Measurements from ENCODE around the gene HOXB3.

The HOXB3 gene

GRCh38 chr17:48631693-48632578 lies 41.9 kb upstream of the HOXB3 start:
- Histone ChIP-seq H3K36me3 (ENCODE audit: insufficient read depth, low read length) (no peaks in the 10 kb centered on the region), H3K9ac (ENCODE audit: insufficient read length) (no peak overlapping the region), H3K9me3 (ENCODE audit: low read depth, low read length) (no peaks in the 10 kb centered on the region), H3K4me3 (no peak overlapping the region), H3K27ac (no peak overlapping the region)
- DNase-seq (ENCODE audit: low read depth, low spot score), result no peak
- TF ChIP-seq FOXP2 (optimal IDR thresholded peaks at IDR 0.05; ENCODE audit: control extremely low read depth, extremely low read length, insufficient read depth) (no peak), POLR2AphosphoS5 (IDR thresholded peaks at IDR 0.05; ENCODE audit: borderline replicate concordance, low read depth, low read length) (no peak), EZH2 (IDR thresholded peaks at IDR 0.05) (no peak)

GRCh38 chr17:48630925-48631692 lies 41.1 kb upstream of the HOXB3 start:
- DNase-seq (ENCODE audit: low read depth, low spot score), result no peak
- H3K36me3 ChIP-seq (ENCODE audit: insufficient read depth, low read length), result no peaks in the 10 kb centered on the region
- TF ChIP-seq FOXP2 (optimal IDR thresholded peaks at IDR 0.05; ENCODE audit: control extremely low read depth, extremely low read length, insufficient read depth) (no peak), POLR2AphosphoS5 (IDR thresholded peaks at IDR 0.05; ENCODE audit: borderline replicate concordance, low read depth, low read length) (no peak), EZH2 (IDR thresholded peaks at IDR 0.05) (no peak)
- H3K27ac ChIP-seq, result no peak overlapping the region
- no peaks in the 10 kb centered on the region for H3K9me3 ChIP-seq (ENCODE audit: low read depth, low read length)
- H3K4me3 ChIP-seq, result no peak overlapping the region
- no peak overlapping the region for H3K9ac ChIP-seq (ENCODE audit: insufficient read length)

- H3K4me3 ChIP-seq, result no peak overlapping the region
- no peaks in the 10 kb centered on the region for H3K9me3 ChIP-seq (ENCODE audit: low read depth, low read length)
- no peak overlapping the region for H3K9ac ChIP-seq (ENCODE audit: insufficient read length)
- TF ChIP-seq EZH2 (IDR thresholded peaks at IDR 0.05), result no peak
- TF ChIP-seq POLR2AphosphoS5 (IDR thresholded peaks at IDR 0.05; ENCODE audit: borderline replicate concordance, low read depth, low read length), result no peak
- no peak for TF ChIP-seq FOXP2 (optimal IDR thresholded peaks at IDR 0.05; ENCODE audit: control extremely low read depth, extremely low read length, insufficient read depth)
- no peak for DNase-seq (ENCODE audit: low read depth, low spot score)
- no peak overlapping the region for H3K27ac ChIP-seq
- no peaks in the 10 kb centered on the region for H3K36me3 ChIP-seq (ENCODE audit: insufficient read depth, low read length)
These were observed 40.2 kb upstream of the HOXB3 start for GRCh38 chr17:48630009-48630924.

GRCh38 chr17:48629411-48629759 lies 39.3 kb upstream of the HOXB3 start:
- H3K27ac ChIP-seq, result no peak overlapping the region
- DNase-seq (ENCODE audit: low read depth, low spot score), result no peak
- H3K9me3 ChIP-seq (ENCODE audit: low read depth, low read length), result no peaks in the 10 kb centered on the region
- no peaks in the 10 kb centered on the region for H3K36me3 ChIP-seq (ENCODE audit: insufficient read depth, low read length)
- H3K4me3 ChIP-seq, result no peak overlapping the region
- TF ChIP-seq POLR2AphosphoS5 (IDR thresholded peaks at IDR 0.05; ENCODE audit: borderline replicate concordance, low read depth, low read length), result no peak
- TF ChIP-seq EZH2 (IDR thresholded peaks at IDR 0.05), result no peak
- TF ChIP-seq FOXP2 (optimal IDR thresholded peaks at IDR 0.05; ENCODE audit: control extremely low read depth, extremely low read length, insufficient read depth), result no peak
- H3K9ac ChIP-seq (ENCODE audit: insufficient read length), result no peak overlapping the region

- no peak for DNase-seq (ENCODE audit: low read depth, low spot score)
- TF ChIP-seq FOXP2 (optimal IDR thresholded peaks at IDR 0.05; ENCODE audit: control extremely low read depth, extremely low read length, insufficient read depth) (no peak), POLR2AphosphoS5 (IDR thresholded peaks at IDR 0.05; ENCODE audit: borderline replicate concordance, low read depth, low read length) (no peak), EZH2 (IDR thresholded peaks at IDR 0.05) (no peak)
- Histone ChIP-seq H3K4me3 (no peak overlapping the region), H3K9me3 (ENCODE audit: low read depth, low read length) (no peaks in the 10 kb centered on the region), H3K36me3 (ENCODE audit: insufficient read depth, low read length) (no peaks in the 10 kb centered on the region), H3K9ac (ENCODE audit: insufficient read length) (no peak overlapping the region), H3K27ac (no peak overlapping the region)
These were observed 38.8 kb upstream of the HOXB3 start for GRCh38 chr17:48628649-48629410.

- no peak overlapping the region for H3K9ac ChIP-seq (ENCODE audit: insufficient read length)
- no peak for TF ChIP-seq FOXP2 (optimal IDR thresholded peaks at IDR 0.05; ENCODE audit: control extremely low read depth, extremely low read length, insufficient read depth)
- TF ChIP-seq POLR2AphosphoS5 (IDR thresholded peaks at IDR 0.05; ENCODE audit: borderline replicate concordance, low read depth, low read length), result no peak
- no peak for TF ChIP-seq EZH2 (IDR thresholded peaks at IDR 0.05)
- no peaks in the 10 kb centered on the region for H3K36me3 ChIP-seq (ENCODE audit: insufficient read depth, low read length)
- H3K4me3 ChIP-seq, result no peak overlapping the region
- H3K9me3 ChIP-seq (ENCODE audit: low read depth, low read length), result no peaks in the 10 kb centered on the region
- no peak overlapping the region for H3K27ac ChIP-seq
- no peak for DNase-seq (ENCODE audit: low read depth, low spot score)
These were observed 37.8 kb upstream of the HOXB3 start for GRCh38 chr17:48627623-48628521.

Data from SK-N-MC (cell line).